Panc1 (cell line): ENCODE data around the gene RADX. TPM values are rescaled to one million over a fixed set of nuclear protein-coding genes. Genes with fewer than 3 reads are reported as not detected.

ENCODE experiments used
- ATAC-seq: fragments of 200-7000 bp; cut with Tn5 transposase; 2 replicates; pipeline ENCODE4 v1.9.1; 2020; ENCODE audit warnings: mild to moderate bottlenecking, moderate library complexity
- BruUV-seq: library from RNA; stranded (reverse); fragments of 400-500 nt; replicated peaks from 2 replicates; lab custom pipeline; 2021; lab: Mats Ljungman, UMichigan
- CTCF ChIA-PET: fragments of 300-600 bp; sonication (Branson Sonifier 250); formaldehyde crosslinking; loops from one replicate; lab custom pipeline; 2022; ENCODE audit warnings: antibody characterized with exemption; lab: Charles Lee
- POLR2A ChIA-PET: fragments of 300-600 bp; sonication (Branson Sonifier 250); formaldehyde crosslinking; loops from one replicate; lab custom pipeline; 2022; ENCODE audit warnings: antibody characterized with exemption; lab: Charles Lee
- DNase-seq: peaks from one replicate; pipeline ENCODE4 v3.0.0-alpha.2; 2010; ENCODE audit warnings: low read depth, low spot score
- H3K27ac ChIP-seq: 2 replicates; pipeline ENCODE4 v1.5.1; 2011; ENCODE audit warnings: mild to moderate bottlenecking, low read length, inconsistent platforms
- H3K27me3 ChIP-seq: fragments of 200-500 bp; sonication (Bioruptor generic); 2 replicates; pipeline ENCODE4 v1.6.0; 2014; ENCODE audit warnings: low read length, inconsistent platforms; ENCODE audit not compliant: control insufficient read depth, insufficient read depth
- H3K36me3 ChIP-seq: fragments of 200-500 bp; sonication (Bioruptor generic); 2 replicates; pipeline ENCODE4 v1.5.1; 2014; ENCODE audit warnings: inconsistent platforms, mild to moderate bottlenecking, low read length, moderate library complexity; ENCODE audit not compliant: control insufficient read depth, insufficient read depth
- H3K4me1 ChIP-seq: 2 replicates; pipeline ENCODE4 v1.5.1; 2011; ENCODE audit warnings: inconsistent platforms, mild to moderate bottlenecking, low read length, moderate library complexity; ENCODE audit not compliant: control insufficient read depth, insufficient read depth
- H3K4me3 ChIP-seq, 2 experiments: 2 replicates each; pipeline ENCODE4 v1.5.1; 2011 to 2012; ENCODE audit warnings: low read depth in 2 of 2, low read length in 2 of 2, mild to moderate bottlenecking in 2 of 2, inconsistent platforms in 1 of 2, moderate library complexity in 1 of 2
- H3K9me3 ChIP-seq: fragments of 200-500 bp; sonication (Bioruptor generic); 2 replicates; pipeline ENCODE4 v1.5.1; 2014; ENCODE audit warnings: low read depth, mild to moderate bottlenecking, inconsistent platforms, low read length, moderate library complexity; ENCODE audit not compliant: control insufficient read depth, insufficient read depth
- CTCF ChIP-seq: fragments of 450-650 bp; IDR thresholded peaks from 2 replicates; pipeline ENCODE4 v1.5.1; 2017; ENCODE audit warnings: mild to moderate bottlenecking
- POLR2AphosphoS5 ChIP-seq: IDR thresholded peaks from 2 replicates; pipeline ENCODE4 v1.6.1; 2012; ENCODE audit warnings: mild to moderate bottlenecking, low read depth, low read length, moderate library complexity
- REST ChIP-seq, 2 experiments: IDR thresholded peaks; 2 replicates each; pipeline ENCODE4 v1.6.1; 2011 to 2012; ENCODE audit warnings: low read depth in 2 of 2, control low read depth in 1 of 2, low read length in 1 of 2, mild to moderate bottlenecking in 1 of 2, moderate library complexity in 1 of 2; ENCODE audit not compliant: insufficient read depth in 1 of 2
- SIN3A ChIP-seq: IDR thresholded peaks from 2 replicates; pipeline ENCODE4 v1.6.1; 2012; ENCODE audit warnings: low read depth, mild to moderate bottlenecking, low read length, moderate library complexity, borderline replicate concordance; ENCODE audit not compliant: insufficient read depth
- TCF7L2 ChIP-seq: IDR thresholded peaks from 2 replicates; pipeline ENCODE4 v1.6.1; 2011; ENCODE audit warnings: mild to moderate bottlenecking, low read depth, low read length, inconsistent platforms
- in situ Hi-C: cut with HindIII; loops from 2 replicates; pipeline ENCODE4 v1.10.0; 2016; ENCODE audit warnings: low sequenced_read_pairs, low pct_unique_long_range_greater_than_20kb
- intact Hi-C: fragments of 100-400 bp; cut with micrococcal nuclease; formaldehyde crosslinking; loops from one replicate; pipeline ENCODE4 v1.10.0; 2022; ENCODE audit not compliant: unreplicated experiment
- total RNA-seq: library from RNA; stranded (reverse); gene quantifications from one replicate; pipeline ENCODE4 v1.2.1, GENCODE V29; 2021; ENCODE audit not compliant: unreplicated experiment

RADX gene
- total RNA-seq, 1 experiment from 2014 or later, result 5.2 TPM

GRCh38 chrX:106566362-106566761 lies 45.4 kb upstream of the RADX start:
- no peak for ATAC-seq
- ChIA-PET CTCF (no interaction called here), POLR2A (no interaction called here)
- no peak for DNase-seq
- Histone ChIP-seq H3K36me3 (no peaks in the 10 kb centered on the region), H3K4me3 (no peak overlapping the region), H3K4me1 (no peaks in the 10 kb centered on the region), H3K27me3 (no peaks in the 10 kb centered on the region), H3K9me3 (no peaks in the 10 kb centered on the region), H3K27ac (no peak overlapping the region)
- intact Hi-C loops, result no loop called here
- no peak for TF ChIP-seq TCF7L2
- no peak for TF ChIP-seq SIN3A
- TF ChIP-seq REST (IDR thresholded peaks at IDR 0.05; ENCODE audit: insufficient read depth in 1 of 2, low read depth in 2 of 2, low read length in 1 of 2), result no peak
- no peak for TF ChIP-seq POLR2AphosphoS5
- TF ChIP-seq CTCF, result no peak
- BruUV-seq, result no TSS peak
- in situ Hi-C loops, result no loop called here

GRCh38 chrX:106581856-106582255 lies 29.9 kb upstream of the RADX start:
- H3K9me3 ChIP-seq, result 0 out of 2 replicates have a peak, but pooled peaks cover 6% of the 10 kb centered on the region
- TF ChIP-seq REST (IDR thresholded peaks at IDR 0.05; ENCODE audit: insufficient read depth in 1 of 2, low read depth in 2 of 2, low read length in 1 of 2) (no peak), TCF7L2 (no peak), CTCF (no peak), POLR2AphosphoS5 (no peak), SIN3A (no peak)
- CTCF ChIA-PET, result no interaction called here
- H3K4me3 ChIP-seq, result no peak overlapping the region
- no peaks in the 10 kb centered on the region for H3K36me3 ChIP-seq
- BruUV-seq, result no TSS peak
- H3K4me1 ChIP-seq, result no peaks in the 10 kb centered on the region
- in situ Hi-C loops, result no loop called here
- DNase-seq (no peak), ATAC-seq (no peak)
- H3K27me3 ChIP-seq, result no peaks in the 10 kb centered on the region
- intact Hi-C loops, result no loop called here
- H3K27ac ChIP-seq, result no peak overlapping the region
- POLR2A ChIA-PET, result no interaction called here
